Left cardiac atrium (tissue), 4 donors: ENCODE measurements around the gene ST3GAL2. TPM values are rescaled to one million over a fixed set of nuclear protein-coding genes. Genes with fewer than 3 reads are reported as not detected.
A peak's percentile ranks its signal among the peaks of the same experiment; 100 is the strongest.
"Not testable (repeated sequence)": the region's sequence is repeated elsewhere in the genome, so short reads cannot be mapped to it uniquely, and the experiment has no call there.

ENCODE experiments used
- ATAC-seq, 2 donors: fragments of 200-7000 bp; cut with Tn5 transposase; one replicate each; pipeline ENCODE4 v1.9.1; 2020; ENCODE audit warnings: mild to moderate bottlenecking in 2 of 2, moderate library complexity in 2 of 2
- DNase-seq: peaks from one replicate; pipeline ENCODE4 v3.0.0-alpha.2; 2020
- intact Hi-C, 2 donors: fragments of 100-400 bp; cut with DNase I; formaldehyde crosslinking; loops; one replicate each; pipeline versions ENCODE4 v1.14.1 to v1.15.1; 2022 to 2023
- total RNA-seq, 2 donors: library from RNA; stranded (reverse); fragmentation: NEBNext Ultra II Directional; extraction: Animal tissue kit (Norgen Biotek cat#: 25700); gene quantifications; one replicate each; pipeline ENCODE4 v1.2.1, GENCODE V29; 2021
- donor health status: DM: no; HTN: yes; CAD: no.
- donor health status: DM: no; HTN: yes; CAD: no; lungs with severe emphysema.
- donor health status: DM: yes; HTN: yes; CAD: no.
- donor health status: Dilated cardiomyopathy.

The ST3GAL2 gene
- total RNA-seq, 2 donors from 2014 or later, result 21.1 to 23.5 TPM

DNA sequence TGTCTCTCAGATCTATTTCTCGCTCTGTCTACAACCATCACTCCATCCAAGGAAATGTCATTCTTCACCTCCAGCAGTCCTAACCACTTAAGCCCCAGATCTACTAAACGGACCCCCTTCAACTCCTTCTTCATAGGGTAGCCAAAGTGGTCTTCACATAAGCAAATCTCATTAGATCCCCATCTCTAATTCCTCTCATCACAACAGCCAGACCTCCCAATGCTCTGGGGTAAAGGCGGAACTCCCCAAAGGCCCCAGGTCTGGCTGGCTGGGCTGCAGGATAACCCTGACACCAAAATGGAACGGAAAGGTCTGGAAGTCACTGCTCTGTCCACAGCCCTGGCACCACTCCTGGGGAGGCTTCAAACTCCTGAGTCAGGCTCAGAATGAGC, 11.1 kb downstream of the ST3GAL2 start:
- intact Hi-C loops, result no loop called here
- no peak for ATAC-seq

DNA sequence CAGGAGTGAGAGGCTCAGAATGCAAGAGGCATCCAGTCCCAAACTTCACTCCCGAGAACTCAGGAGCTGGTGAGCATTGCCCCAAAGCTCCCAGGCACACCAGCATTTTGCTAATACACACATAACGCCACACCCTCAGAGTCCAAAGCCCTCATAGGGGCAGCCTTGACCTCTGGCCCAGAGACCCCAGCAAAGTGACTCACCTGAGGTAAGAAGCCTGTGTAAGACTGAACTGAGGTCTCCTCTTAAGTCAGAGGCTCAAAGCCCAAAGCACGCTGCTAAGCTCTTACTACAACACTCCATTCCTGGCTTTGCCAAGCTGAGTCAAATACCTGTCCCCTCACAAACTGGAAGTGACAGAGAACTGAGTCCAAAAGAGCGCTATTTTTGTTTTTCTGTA, 16.4 kb downstream of the ST3GAL2 start:
- ATAC-seq (no peak), DNase-seq (no peak)
- intact Hi-C loops, result no loop called here

More for the DNA sequence above, 11.1 kb downstream of the ST3GAL2 start:
- no peak for DNase-seq

DNA sequence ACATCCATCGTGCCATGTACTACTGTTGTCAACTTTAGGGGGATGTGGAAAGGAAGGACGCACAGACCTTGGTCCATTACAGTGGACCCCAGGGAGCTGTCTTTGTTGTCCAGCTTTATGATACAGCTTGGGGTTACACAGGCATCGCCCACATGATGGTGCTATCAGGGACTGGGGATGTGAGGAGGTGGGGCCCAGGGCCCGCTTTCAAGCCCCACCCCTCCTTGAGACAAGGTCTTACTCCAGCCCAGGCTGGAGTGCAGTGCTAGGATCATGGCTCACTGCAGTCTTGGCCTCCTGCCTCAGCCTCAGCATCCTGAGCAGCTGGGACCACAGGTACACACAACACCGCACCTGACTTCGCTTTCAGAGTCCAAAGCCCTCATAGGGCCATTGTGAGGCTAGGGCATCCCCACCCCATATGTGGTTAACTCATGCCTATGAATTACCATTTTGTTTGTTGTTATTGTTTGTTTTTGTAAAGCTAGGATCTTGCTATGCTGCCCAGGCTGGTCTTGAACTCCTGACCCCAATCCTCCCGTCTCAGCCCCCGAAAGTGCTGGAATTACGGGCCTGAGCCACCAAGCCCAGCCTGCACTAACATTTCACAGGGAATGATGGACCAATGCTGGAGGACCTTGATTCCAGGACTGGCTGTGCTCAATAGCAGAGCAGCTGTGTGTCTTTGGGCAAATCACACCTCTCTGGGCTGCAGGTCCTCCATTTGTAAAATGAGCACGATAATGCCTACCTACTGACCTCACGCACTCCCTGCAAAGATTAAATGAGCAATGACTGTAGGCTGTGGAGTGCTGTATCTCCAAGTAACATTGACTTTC, 17.2 kb downstream of the ST3GAL2 start:
- DNase-seq, result no peak
- no peak for ATAC-seq
- intact Hi-C loops, result no loop called here

DNA sequence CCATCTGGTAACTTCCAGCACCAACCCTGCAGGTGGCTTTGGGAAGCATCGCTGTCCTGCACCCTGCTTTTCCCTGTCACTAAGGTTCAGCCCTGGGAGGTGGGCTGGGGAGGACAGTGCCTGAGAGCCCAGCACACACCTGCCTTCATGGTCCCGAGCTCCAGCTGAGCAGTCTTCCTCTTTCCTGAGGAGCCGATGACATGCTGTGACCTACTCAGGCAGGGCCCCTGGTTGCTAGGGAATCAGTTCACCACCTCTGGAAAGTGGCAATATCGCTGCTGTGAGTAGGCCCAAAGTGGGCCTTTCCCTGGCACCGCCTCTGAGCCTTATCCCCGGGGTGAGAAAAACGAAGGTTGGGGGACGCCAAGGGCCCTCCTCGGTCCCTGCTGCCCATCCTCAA, 17.9 kb downstream of the ST3GAL2 start:
- ATAC-seq, result no peak
- intact Hi-C loops, result no loop called here
- no peak for DNase-seq

DNA sequence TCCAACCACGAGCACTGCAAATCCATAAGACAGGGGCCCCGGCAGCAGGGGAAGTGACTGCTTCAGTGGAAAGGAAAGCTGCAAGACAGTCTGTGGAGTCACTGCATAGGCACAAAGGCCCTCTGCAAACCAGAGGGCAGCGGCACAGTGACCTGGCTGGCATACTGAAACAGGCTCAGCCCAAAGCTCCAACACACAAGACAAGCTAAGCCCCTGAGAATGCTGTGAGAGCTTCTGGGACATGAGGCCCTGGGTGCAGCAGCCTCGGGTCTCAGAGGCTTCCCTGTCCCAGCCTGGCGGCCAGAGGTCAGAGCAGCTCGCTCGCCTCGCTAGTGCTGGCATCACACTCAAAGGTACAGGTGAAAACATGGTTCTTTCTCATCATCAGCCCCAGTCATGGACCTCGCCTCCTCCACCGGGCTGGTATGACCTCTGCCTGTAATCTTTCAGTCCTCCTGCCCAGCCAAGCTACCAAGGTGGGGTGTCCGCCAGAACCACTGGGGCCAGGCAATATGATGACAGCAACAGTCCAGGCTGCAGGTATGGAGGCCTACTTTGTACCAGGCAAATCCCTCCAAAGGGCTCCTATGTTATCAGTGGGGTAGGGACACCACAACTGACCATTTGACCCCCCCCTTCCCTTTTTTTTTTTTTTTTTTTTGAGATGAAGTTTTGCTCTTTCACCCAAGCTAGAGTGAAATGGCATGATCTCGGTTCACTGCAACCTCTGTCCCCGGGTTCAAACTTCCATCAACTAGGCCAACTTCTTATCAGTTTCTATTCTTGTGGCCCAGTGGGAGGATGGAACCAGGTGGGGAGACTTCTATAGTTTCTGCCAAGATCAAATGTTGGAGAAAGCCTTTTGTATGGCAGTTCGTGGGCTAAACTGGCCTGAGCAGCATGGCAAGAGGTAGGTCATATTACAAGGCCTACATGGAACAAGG, 19.2 kb downstream of the ST3GAL2 start:
- no peak for DNase-seq
- intact Hi-C loops, result no loop called here
- ATAC-seq, result no peak

DNA sequence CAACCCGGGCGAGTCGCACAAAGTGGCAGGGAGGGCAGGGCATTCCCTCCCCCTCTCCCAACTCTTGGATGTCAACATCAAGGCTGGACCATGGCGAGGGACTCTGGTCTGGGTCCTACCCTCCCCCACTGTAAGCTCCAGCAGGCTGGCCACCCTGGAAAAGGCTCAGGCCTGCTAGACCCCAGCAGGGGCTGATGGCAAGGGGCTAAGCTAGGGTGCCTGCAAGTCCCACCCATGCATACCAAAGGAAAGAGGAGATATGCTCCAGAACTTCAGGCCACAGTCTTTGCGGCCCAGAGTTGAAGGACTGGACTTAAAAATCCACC, 19.9 kb downstream of the ST3GAL2 start:
- ATAC-seq (no peak), DNase-seq (no peak)
- intact Hi-C loops, result no loop called here

- intact Hi-C loops, result no loop called here
- DNase-seq, result no peak
- ATAC-seq, result no peak
Observed at GRCh38 chr16:70418274-70418992, 20.5 kb downstream of the ST3GAL2 start.

DNA sequence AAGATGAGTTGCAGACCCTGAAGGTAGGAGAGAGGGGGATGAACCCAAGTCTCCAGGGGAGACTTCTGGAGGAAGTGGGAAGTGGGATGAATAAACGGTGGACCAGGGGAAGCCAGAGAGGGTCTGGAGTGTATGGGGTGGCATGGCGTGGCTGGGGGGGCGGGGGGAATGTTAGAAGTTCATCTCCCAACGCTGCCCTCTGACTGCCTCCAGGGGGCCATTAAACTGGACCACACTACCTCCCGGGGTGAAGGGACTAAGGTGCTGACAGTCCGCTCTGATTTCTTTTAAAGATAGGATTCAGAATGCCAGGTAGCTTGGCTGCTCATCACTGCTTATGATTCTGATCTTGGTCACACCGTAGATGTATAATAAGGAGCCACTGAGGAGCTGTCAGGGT, 21.2 kb downstream of the ST3GAL2 start:
- no peak for DNase-seq

GRCh38 chr16:70416748-70417616, 21.9 kb downstream of the ST3GAL2 start:
- ATAC-seq (no peak), DNase-seq (no peak)
- intact Hi-C loops, result loop anchor here in 1 of 2 donors (1.0 kb wide), 1 partner anchor 20 kb away; no protein-coding TSS in a partner anchor

More for the DNA sequence above, 21.2 kb downstream of the ST3GAL2 start:
- ATAC-seq, result no peak
- intact Hi-C loops, result loop anchor here in 1 of 2 donors (1.0 kb wide), 1 partner anchor 20 kb away; no protein-coding TSS in a partner anchor

DNA sequence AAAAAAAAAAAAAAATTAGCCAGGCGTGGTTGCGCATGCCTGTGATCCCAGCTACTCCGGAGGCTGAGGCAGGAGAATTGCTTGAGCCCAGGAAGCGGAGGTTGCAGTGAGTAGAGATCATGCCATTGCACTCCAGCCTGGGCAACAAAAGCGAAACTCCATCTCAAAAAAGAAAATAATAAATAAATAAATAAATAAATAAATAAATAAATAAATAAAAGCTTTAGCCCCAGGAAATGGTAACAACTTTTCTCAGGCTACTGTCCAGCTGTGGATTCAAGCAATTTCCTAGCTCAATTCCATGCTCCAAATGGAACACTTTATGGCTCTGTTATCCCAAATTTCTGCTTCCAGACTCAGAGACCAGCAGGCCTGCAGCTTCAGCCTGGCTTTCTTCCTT, 25.3 kb downstream of the ST3GAL2 start:
- ATAC-seq, DNase-seq, intact Hi-C loops: not testable (repeated sequence)

- DNase-seq, result no peak
- no peak for ATAC-seq
- intact Hi-C loops, result no loop called here
Observed at GRCh38 chr16:70412385-70412784, 26.5 kb downstream of the ST3GAL2 start.

DNA sequence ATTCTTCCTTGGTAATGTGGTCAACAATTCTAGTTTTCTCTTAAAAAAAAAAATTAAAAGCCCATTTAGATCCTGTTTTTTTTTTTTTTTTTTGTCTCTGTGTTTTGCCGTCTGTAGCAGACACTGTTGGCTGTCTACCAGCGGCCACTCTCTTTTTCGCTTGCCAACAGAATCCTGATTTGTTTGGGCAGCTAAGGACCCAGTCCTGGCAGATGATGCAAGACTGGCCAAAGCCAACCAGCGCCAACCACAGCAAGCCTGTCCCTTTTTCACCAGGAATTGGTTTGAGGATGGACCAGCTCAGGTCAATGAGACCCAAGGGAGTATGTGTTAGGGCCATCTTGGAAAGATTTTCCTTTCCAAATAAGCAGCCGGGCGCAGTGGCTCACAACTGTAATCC, 28.2 kb downstream of the ST3GAL2 start:
- ATAC-seq, result peak; percentile 21 to 62
- no peak for DNase-seq
- intact Hi-C loops, result no loop called here

DNA sequence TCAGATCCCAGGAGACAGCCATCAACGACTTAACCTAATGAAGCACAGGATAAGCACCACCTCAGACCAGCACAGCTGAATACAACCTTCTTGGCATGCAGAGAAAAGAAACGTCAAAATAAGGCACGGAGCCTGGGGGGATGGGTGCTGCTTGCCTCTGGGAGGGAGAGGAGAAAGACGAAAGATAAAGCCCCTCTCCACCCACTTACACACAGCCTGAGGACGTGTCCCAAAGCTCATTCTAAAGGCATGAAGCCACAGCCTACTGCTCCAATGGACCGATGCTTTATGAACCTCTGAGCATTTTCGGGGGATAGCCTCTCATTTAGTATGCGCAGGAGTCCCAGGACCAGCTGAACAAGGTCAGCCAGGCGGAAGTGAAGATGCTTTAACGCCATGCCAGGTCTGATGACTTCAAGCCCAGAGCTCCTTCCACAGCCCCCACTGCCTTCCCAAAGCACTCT, 31.1 kb downstream of the ST3GAL2 start:
- ATAC-seq, result no peak
- intact Hi-C loops, result no loop called here
- DNase-seq, result no peak

- intact Hi-C loops, ATAC-seq, DNase-seq: not testable (repeated sequence)
Observed at GRCh38 chr16:70406104-70406503, 32.8 kb downstream of the ST3GAL2 start.

DNA sequence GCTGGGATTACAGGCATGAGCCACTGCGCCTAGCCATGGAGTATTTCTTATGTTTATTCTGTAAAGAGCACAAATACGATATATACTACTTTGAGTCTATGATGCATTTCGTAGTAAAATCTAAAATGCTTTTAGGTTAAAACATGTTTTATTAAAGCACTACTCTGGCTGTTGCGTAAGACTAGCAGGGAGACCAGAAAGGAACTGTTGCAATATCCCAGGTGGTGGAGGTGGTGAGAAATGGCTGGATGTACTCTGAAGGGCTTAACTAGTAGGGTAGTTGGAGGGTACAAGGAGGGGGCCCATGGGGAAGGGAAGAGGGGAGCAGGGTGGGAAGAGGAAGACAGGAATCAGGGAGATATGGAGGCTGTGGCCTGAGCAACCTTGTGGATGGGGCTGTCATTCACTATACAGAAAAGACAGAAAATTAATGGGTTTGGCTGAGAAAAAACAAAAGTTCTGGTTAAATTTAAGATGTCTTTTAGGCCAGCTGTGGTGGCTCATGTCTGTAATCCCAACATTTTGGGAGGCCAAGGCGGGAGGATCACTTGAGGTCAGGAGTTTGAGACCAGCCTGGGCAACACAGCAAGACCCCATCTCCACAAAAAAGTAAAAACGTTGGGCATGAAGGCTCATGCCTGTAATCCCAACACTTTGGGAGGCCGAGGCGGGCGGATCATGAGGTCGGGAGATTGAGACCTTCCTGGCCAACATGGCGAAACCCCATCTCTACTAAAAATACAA, 35.8 kb downstream of the ST3GAL2 start:
- intact Hi-C loops, result no loop called here
- ATAC-seq, result no peak
- no peak for DNase-seq

GRCh38 chr16:70399951-70400350, 38.9 kb downstream of the ST3GAL2 start:
- DNase-seq (no peak), ATAC-seq (no peak)
- intact Hi-C loops, result loop anchor here (10.0 kb wide), 1 partner anchor 65 kb away; no protein-coding TSS in a partner anchor

DNA sequence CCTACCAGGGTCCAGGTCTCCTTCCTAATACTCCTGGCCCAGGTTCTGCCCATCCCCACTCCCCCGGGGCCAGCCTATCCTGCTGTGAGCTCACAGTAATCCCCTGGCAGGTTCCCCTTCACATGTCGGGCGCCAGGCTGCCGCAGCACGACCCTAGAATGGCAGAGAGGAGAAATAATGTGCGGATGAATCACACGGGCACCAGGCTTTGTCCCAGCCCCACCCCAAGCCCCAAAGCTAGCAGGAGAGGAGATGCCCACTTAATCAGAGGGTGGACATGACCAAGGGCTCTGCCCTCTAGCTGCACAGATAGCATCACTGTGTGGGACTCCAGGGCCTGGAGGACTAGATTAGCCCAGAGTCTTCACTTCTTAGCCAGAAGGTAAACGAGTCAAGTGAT, 39.5 kb downstream of the ST3GAL2 start:
- DNase-seq (no peak), ATAC-seq (no peak)
- intact Hi-C loops, result loop anchor here (10.0 kb wide), 1 partner anchor 65 kb away; no protein-coding TSS in a partner anchor
